Panc1 (cell line): ENCODE results near the gene TMUB1. TPM values are rescaled to one million over a fixed set of nuclear protein-coding genes. Genes with fewer than 3 reads are reported as not detected.

Source experiments
- ATAC-seq: fragments of 200-7000 bp; cut with Tn5 transposase; 2 replicates; pipeline ENCODE4 v1.9.1; 2020; ENCODE audit warnings: mild to moderate bottlenecking, moderate library complexity
- BruUV-seq: library from RNA; stranded (reverse); fragments of 400-500 nt; replicated peaks from 2 replicates; lab custom pipeline; 2021; lab: Mats Ljungman, UMichigan
- CTCF ChIA-PET: fragments of 300-600 bp; sonication (Branson Sonifier 250); formaldehyde crosslinking; loops from one replicate; lab custom pipeline; 2022; ENCODE audit warnings: antibody characterized with exemption; lab: Charles Lee
- POLR2A ChIA-PET: fragments of 300-600 bp; sonication (Branson Sonifier 250); formaldehyde crosslinking; loops from one replicate; lab custom pipeline; 2022; ENCODE audit warnings: antibody characterized with exemption; lab: Charles Lee
- DNase-seq: peaks from one replicate; pipeline ENCODE4 v3.0.0-alpha.2; 2010; ENCODE audit warnings: low read depth, low spot score
- H3K27ac ChIP-seq: 2 replicates; pipeline ENCODE4 v1.5.1; 2011; ENCODE audit warnings: mild to moderate bottlenecking, low read length, inconsistent platforms
- H3K27me3 ChIP-seq: fragments of 200-500 bp; sonication (Bioruptor generic); 2 replicates; pipeline ENCODE4 v1.6.0; 2014; ENCODE audit warnings: low read length, inconsistent platforms; ENCODE audit not compliant: control insufficient read depth, insufficient read depth
- H3K36me3 ChIP-seq: fragments of 200-500 bp; sonication (Bioruptor generic); 2 replicates; pipeline ENCODE4 v1.5.1; 2014; ENCODE audit warnings: inconsistent platforms, mild to moderate bottlenecking, low read length, moderate library complexity; ENCODE audit not compliant: control insufficient read depth, insufficient read depth
- H3K4me1 ChIP-seq: 2 replicates; pipeline ENCODE4 v1.5.1; 2011; ENCODE audit warnings: inconsistent platforms, mild to moderate bottlenecking, low read length, moderate library complexity; ENCODE audit not compliant: control insufficient read depth, insufficient read depth
- H3K4me3 ChIP-seq, 2 experiments: 2 replicates each; pipeline ENCODE4 v1.5.1; 2011 to 2012; ENCODE audit warnings: low read depth in 2 of 2, low read length in 2 of 2, mild to moderate bottlenecking in 2 of 2, inconsistent platforms in 1 of 2, moderate library complexity in 1 of 2
- H3K9me3 ChIP-seq: fragments of 200-500 bp; sonication (Bioruptor generic); 2 replicates; pipeline ENCODE4 v1.5.1; 2014; ENCODE audit warnings: low read depth, mild to moderate bottlenecking, inconsistent platforms, low read length, moderate library complexity; ENCODE audit not compliant: control insufficient read depth, insufficient read depth
- POLR2AphosphoS5 ChIP-seq: IDR thresholded peaks from 2 replicates; pipeline ENCODE4 v1.6.1; 2012; ENCODE audit warnings: mild to moderate bottlenecking, low read depth, low read length, moderate library complexity
- REST ChIP-seq, 2 experiments: IDR thresholded peaks; 2 replicates each; pipeline ENCODE4 v1.6.1; 2011 to 2012; ENCODE audit warnings: low read depth in 2 of 2, control low read depth in 1 of 2, low read length in 1 of 2, mild to moderate bottlenecking in 1 of 2, moderate library complexity in 1 of 2; ENCODE audit not compliant: insufficient read depth in 1 of 2
- SIN3A ChIP-seq: IDR thresholded peaks from 2 replicates; pipeline ENCODE4 v1.6.1; 2012; ENCODE audit warnings: low read depth, mild to moderate bottlenecking, low read length, moderate library complexity, borderline replicate concordance; ENCODE audit not compliant: insufficient read depth
- TCF7L2 ChIP-seq: IDR thresholded peaks from 2 replicates; pipeline ENCODE4 v1.6.1; 2011; ENCODE audit warnings: mild to moderate bottlenecking, low read depth, low read length, inconsistent platforms
- in situ Hi-C: cut with HindIII; loops from 2 replicates; pipeline ENCODE4 v1.10.0; 2016; ENCODE audit warnings: low sequenced_read_pairs, low pct_unique_long_range_greater_than_20kb
- intact Hi-C: fragments of 100-400 bp; cut with micrococcal nuclease; formaldehyde crosslinking; loops from one replicate; pipeline ENCODE4 v1.10.0; 2022; ENCODE audit not compliant: unreplicated experiment
- total RNA-seq: library from RNA; stranded (reverse); gene quantifications from one replicate; pipeline ENCODE4 v1.2.1, GENCODE V29; 2021; ENCODE audit not compliant: unreplicated experiment
- TF ChIP-seq, protein P1 (sequence below): fragments of 450-650 bp; IDR thresholded peaks from 2 replicates; pipeline ENCODE4 v1.5.1; 2017; ENCODE audit warnings: mild to moderate bottlenecking

TMUB1 gene
- total RNA-seq, 1 experiment from 2014 or later = 112 TPM

DNA sequence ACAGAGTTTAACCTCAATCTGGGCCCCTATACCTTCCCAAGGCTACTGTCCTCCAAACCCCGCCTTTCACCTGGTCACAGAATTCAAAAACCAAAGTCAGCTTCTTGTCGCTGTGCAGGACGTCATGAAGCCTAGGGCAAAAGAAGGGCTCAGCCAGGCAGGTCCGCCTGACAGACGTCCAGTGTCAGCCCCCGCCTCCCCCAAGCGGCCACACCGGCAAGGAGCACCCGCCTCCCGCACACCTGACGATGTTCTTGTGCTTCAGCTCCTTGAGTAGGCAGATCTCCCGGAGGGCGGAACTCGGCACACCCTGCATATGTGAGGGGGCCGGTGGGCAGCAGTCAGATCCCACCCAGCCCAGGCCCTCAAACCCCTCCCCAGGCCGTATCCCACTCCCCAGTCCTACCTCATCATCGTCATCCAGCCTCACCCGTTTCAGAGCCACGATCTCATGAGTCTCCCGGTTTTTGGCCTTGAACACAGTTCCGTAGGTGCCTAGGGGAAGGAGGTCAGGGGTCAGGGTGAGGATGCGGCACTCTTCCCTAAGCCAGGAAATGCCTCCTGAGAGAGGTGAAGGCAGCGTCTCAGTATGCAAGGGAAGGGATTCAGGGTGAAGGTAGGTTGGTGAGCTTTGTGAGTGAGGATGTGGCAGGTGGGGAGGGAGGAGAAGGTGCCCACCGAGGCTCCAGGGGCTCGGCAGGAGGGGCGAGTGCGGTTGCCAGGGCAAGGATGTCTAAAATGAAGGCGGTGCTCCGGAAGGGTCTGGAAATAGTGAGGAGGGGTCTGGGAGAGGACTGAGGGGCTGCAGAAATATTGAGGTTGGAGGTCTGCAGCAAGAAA lies 26.4 kb downstream of the TMUB1 start:
- POLR2A ChIA-PET = no interaction called here
- intact Hi-C loops = no loop called here

GRCh38 chr7:151056283-151056665 lies 27.0 kb downstream of the TMUB1 start:
- in situ Hi-C loops (no loop called here), intact Hi-C loops (no loop called here)
- Histone ChIP-seq H3K27me3 (no peaks in the 10 kb centered on the region), H3K27ac (no peak overlapping the region), H3K36me3 (no peaks in the 10 kb centered on the region; the same call in 1 of the 2 replicates), H3K4me1 (peaks cover 24% of the 10 kb centered on the region), H3K9me3 (no peaks in the 10 kb centered on the region), H3K4me3 (no peak overlapping the region)
- ChIA-PET POLR2A (no interaction called here), CTCF (no interaction called here)
- DNase-seq (no peak), ATAC-seq (no peak)
- BruUV-seq = no TSS peak
- TF ChIP-seq TCF7L2 (no peak), REST (IDR thresholded peaks at IDR 0.05; ENCODE audit: insufficient read depth in 1 of 2, low read depth in 2 of 2, low read length in 1 of 2) (no peak), POLR2AphosphoS5 (no peak), SIN3A (no peak)
- TF ChIP-seq, protein P1, sequence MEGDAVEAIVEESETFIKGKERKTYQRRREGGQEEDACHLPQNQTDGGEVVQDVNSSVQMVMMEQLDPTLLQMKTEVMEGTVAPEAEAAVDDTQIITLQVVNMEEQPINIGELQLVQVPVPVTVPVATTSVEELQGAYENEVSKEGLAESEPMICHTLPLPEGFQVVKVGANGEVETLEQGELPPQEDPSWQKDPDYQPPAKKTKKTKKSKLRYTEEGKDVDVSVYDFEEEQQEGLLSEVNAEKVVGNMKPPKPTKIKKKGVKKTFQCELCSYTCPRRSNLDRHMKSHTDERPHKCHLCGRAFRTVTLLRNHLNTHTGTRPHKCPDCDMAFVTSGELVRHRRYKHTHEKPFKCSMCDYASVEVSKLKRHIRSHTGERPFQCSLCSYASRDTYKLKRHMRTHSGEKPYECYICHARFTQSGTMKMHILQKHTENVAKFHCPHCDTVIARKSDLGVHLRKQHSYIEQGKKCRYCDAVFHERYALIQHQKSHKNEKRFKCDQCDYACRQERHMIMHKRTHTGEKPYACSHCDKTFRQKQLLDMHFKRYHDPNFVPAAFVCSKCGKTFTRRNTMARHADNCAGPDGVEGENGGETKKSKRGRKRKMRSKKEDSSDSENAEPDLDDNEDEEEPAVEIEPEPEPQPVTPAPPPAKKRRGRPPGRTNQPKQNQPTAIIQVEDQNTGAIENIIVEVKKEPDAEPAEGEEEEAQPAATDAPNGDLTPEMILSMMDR = no peak

More for the DNA sequence above, 26.4 kb downstream of the TMUB1 start:
- CTCF ChIA-PET = interaction anchor here (0.6 kb wide), 1 partner anchor 170 kb away, joined by 5 read pairs; the partner anchor contains the start of gene ABCF2
- H3K27ac ChIP-seq = peak overlapping the region; percentile 88
- ATAC-seq (no peak), DNase-seq (no peak)
- in situ Hi-C loops = no loop called here
- no peak for TF ChIP-seq POLR2AphosphoS5
- TF ChIP-seq, protein P1 = no peak
- no peak for TF ChIP-seq SIN3A
- TF ChIP-seq TCF7L2 = no peak
- no peak for TF ChIP-seq REST (IDR thresholded peaks at IDR 0.05; ENCODE audit: insufficient read depth in 1 of 2, low read depth in 2 of 2, low read length in 1 of 2)
- no peaks in the 10 kb centered on the region; the same call in 1 of the 2 replicates for H3K36me3 ChIP-seq
- no TSS peak for BruUV-seq
- no peaks in the 10 kb centered on the region for H3K27me3 ChIP-seq
- H3K4me1 ChIP-seq = peaks cover 30% of the 10 kb centered on the region
- H3K4me3 ChIP-seq = peak overlapping the region; percentile 83 to 94
- H3K9me3 ChIP-seq = no peaks in the 10 kb centered on the region
